IPS-20b (cell line): ENCODE data around the gene RHCG.
A peak's percentile ranks its signal among the peaks of the same experiment; 100 is the strongest.

Source experiments
- H3K27ac ChIP-seq: one replicate; pipeline ENCODE4 v1.5.1; 2013; ENCODE audit warnings: low read length
- H3K27me3 ChIP-seq: 2 replicates; pipeline ENCODE4 v1.6.1; 2013; ENCODE audit warnings: mild to moderate bottlenecking, low read length, inconsistent platforms; ENCODE audit not compliant: insufficient read depth
- H3K36me3 ChIP-seq: 2 replicates; pipeline ENCODE4 v1.6.1; 2013; ENCODE audit warnings: low read depth, mild to moderate bottlenecking, inconsistent platforms, low read length, moderate library complexity; ENCODE audit not compliant: insufficient read depth
- H3K4me1 ChIP-seq: 2 replicates; pipeline ENCODE4 v1.6.1; 2013; ENCODE audit warnings: mild to moderate bottlenecking, control low read depth, inconsistent platforms, low read length, moderate library complexity; ENCODE audit not compliant: insufficient read depth
- H3K4me3 ChIP-seq: 2 replicates; pipeline ENCODE4 v1.5.1; 2013; ENCODE audit warnings: mild to moderate bottlenecking, low read length, inconsistent platforms
- H3K9ac ChIP-seq: 2 replicates; pipeline ENCODE4 v1.6.1; 2013; ENCODE audit warnings: low read depth, mild to moderate bottlenecking, inconsistent platforms, low read length, moderate library complexity
- H3K9me3 ChIP-seq: 2 replicates; pipeline ENCODE4 v1.6.1; 2013; ENCODE audit warnings: mild to moderate bottlenecking, low read depth, low read length, inconsistent platforms; ENCODE audit not compliant: insufficient read depth

The RHCG gene

DNA sequence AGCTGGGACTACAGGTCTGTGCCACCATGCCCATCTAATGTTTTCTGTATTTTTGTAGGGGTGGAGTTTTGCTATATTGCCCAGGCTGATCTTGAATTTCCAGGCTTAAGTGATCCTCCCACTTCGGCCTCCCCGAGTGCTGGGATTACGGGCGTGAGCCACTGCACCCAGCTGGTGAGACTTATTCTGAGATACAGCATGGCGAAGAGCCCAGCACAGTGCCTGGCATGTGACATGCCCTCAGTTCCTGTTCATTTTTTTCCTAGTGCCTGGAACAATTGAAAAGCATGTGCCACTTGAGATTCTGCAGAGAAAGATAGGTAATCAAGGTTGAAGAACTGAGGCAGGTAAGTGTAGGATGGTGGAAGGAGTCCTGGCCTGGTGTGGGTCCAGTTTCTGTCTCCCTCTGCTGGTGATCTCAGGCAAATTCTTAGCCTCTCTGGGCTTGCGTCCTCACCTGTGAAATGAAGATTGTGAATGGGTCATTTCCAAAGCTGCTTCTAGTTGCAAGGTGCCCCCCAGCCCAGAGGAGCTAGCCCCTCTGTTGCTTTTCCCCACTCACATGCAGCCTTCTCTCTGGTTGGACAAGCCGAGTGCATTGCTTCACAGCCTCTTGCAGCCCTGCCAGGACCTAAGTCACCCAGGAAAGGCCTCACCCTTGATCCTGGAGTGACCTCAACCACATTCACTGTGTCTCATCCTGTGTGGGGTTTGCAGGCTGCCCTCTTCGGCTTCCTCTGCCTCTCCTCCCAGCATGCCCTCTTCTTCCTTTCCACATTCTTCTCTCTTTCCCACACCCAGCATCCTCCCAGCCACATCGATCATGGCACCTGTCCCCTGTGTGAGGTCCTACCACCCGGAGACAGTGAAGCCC is 4.3 kb upstream of the RHCG start:
- H3K27ac ChIP-seq, result no peak overlapping the region
- H3K27me3 ChIP-seq, result peaks cover 28% of the 10 kb centered on the region
- H3K9me3 ChIP-seq, result no peaks in the 10 kb centered on the region
- H3K4me3 ChIP-seq, result no peak overlapping the region
- H3K9ac ChIP-seq, result no peak overlapping the region
- no peaks in the 10 kb centered on the region for H3K36me3 ChIP-seq
- no peaks in the 10 kb centered on the region for H3K4me1 ChIP-seq

DNA sequence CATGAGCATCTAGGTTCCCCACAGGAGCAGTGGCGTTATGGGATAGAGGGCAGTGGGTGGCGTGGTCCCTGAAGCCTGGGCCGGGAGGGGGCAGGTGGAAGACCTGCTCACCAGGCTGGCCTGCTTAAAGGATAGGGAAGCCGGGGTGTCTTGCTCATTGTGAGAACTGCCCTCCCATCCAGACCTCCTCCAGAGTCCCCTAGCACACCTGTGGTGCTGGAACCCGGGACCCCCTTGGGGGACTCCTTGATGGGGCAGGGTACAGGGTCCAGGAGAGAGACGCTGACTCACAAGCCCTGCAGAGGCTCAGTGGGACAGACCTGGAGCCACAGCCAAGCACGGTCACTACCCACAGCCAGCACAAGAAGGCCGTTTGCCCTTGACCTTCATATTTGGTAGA is 2.8 kb upstream of the RHCG start:
- Histone ChIP-seq H3K27ac (no peak overlapping the region), H3K27me3 (peaks cover 43% of the 10 kb centered on the region), H3K4me3 (no peak overlapping the region)

DNA sequence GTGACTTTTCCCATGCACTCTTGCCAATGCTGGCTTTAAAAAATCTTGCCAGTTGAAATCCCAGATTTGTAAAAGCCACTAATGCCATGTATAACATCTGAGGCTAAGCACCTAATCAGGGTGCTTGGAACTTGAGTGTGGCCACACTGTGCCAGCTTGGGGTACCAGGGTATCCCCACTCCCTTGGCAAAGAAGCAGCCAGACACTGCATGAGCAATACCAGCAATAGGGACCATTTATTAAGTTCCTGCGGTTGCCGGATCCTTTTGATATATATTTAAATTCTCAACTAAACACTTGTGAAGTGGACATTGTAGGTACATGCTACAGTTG is 2.2 kb upstream of the RHCG start:
- H3K36me3 ChIP-seq, result no peaks in the 10 kb centered on the region
- peaks cover 49% of the 10 kb centered on the region for H3K27me3 ChIP-seq
- H3K27ac ChIP-seq, result no peak overlapping the region
- H3K9me3 ChIP-seq, result no peaks in the 10 kb centered on the region
- H3K4me1 ChIP-seq, result no peaks in the 10 kb centered on the region
- no peak overlapping the region for H3K9ac ChIP-seq
- H3K4me3 ChIP-seq, result no peak overlapping the region

More for the DNA sequence above, 2.8 kb upstream of the RHCG start:
- Histone ChIP-seq H3K9me3 (no peaks in the 10 kb centered on the region), H3K4me1 (no peaks in the 10 kb centered on the region), H3K36me3 (no peaks in the 10 kb centered on the region), H3K9ac (no peak overlapping the region)

DNA sequence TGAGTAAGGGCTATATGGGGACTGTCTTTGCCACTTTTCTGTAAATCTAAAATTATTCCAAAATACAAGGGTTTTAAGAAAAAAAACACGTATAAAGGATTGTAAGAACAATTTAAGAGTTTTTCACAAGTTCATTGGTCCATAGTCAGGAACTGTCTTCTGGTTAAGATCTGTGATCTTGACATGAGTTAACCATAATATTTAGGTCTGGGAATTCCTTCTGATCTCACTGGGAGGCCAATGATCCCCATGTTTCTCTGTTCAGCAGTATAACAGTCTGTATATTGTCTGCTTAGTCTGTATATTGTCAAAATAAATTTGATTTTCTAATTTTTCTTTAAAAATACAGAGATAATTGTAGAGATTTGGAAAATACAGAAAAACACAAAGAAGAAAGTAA is 848 bp upstream of the RHCG start:
- Histone ChIP-seq H3K9ac (no peak overlapping the region), H3K4me1 (no peaks in the 10 kb centered on the region), H3K27me3 (peaks cover 50% of the 10 kb centered on the region), H3K27ac (no peak overlapping the region), H3K36me3 (no peaks in the 10 kb centered on the region), H3K4me3 (no peak overlapping the region), H3K9me3 (no peaks in the 10 kb centered on the region)

DNA sequence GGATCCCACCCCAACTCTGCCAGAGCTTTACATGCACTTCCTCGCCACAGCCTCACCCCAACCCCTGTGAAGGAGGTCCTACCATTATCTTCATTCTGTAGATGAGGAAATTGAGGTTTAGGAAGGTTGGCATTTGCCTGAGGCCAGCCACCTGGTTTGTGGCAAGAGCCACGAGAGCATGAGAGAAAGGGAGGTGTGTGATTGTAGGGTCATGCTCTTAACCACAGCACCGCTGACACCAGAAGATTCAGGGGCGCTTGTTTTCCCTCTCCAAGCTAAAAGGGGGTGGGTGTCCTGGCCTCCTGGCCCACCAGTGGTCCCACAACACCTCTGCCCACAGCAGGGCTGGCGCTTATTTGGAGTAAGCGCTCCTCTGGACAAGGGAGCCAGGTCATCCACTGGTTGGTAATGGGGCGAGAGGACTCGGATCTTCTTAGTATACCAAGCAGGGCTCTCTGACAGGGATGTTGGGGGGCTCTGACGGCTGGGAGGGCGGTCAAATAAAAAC is 691 bp downstream of the RHCG start:
- Histone ChIP-seq H3K27ac (no peak overlapping the region), H3K9me3 (no peaks in the 10 kb centered on the region), H3K9ac (no peak overlapping the region), H3K4me3 (peak overlapping the region; percentile 67; the same call in 1 of the 2 replicates), H3K4me1 (no peaks in the 10 kb centered on the region), H3K36me3 (no peaks in the 10 kb centered on the region), H3K27me3 (peaks cover 50% of the 10 kb centered on the region)

DNA sequence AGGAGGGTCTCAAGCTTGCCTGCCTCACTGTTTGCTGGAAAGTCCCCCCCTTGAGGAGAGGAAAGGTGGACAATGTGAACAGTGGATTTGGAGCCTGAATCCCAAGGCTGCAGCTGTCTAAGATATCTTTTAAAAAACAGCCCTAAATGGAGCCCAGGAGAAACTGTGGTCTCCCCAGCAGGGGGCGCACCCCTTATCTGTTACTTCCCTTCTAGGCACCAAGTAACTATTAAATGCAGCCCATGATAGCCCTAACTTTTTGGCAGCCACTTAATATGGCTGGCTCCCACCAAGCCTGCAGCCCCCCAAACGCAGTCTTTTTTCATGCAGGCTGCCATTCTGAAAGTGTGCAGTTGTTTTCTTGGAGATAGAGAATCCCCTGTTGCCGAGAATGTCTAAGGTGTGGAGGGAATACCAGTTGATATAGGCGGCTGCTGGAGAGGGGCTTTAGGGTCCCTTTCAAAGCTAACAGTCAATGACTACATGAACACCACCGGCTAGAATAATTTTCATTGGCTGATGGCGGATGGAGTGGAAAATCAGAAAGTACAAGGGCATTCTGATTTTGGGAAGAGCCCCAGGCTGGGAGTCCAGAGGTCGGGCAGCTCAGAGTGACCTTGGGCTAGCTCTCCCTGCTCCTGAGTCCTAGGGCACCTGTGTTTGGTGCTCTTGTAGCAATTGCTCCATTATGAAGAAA is 1.3 kb downstream of the RHCG start:
- Histone ChIP-seq H3K4me3 (no peak overlapping the region), H3K4me1 (no peaks in the 10 kb centered on the region), H3K9me3 (no peaks in the 10 kb centered on the region), H3K36me3 (no peaks in the 10 kb centered on the region), H3K27ac (no peak overlapping the region), H3K27me3 (peaks cover 50% of the 10 kb centered on the region), H3K9ac (no peak overlapping the region)

DNA sequence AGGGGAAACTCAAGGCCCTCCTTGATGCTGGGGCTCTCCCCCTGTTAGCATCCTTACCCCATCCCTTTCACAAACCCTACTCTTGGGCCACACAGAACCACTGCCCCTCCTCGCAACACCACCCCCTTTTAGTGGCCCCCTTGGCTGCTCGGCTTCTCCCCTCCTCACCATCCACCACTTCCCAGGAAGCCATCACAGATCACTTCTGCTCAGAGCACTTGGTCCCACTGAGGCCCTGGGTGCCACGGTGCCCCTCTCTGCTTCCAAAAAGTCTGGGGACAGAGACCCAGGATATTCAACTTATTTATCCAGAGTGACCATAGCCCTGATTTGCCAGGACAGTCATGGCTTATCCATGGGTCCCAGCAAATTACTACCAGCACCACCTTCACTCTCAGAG is 2.4 kb downstream of the RHCG start:
- Histone ChIP-seq H3K9me3 (no peaks in the 10 kb centered on the region), H3K36me3 (no peaks in the 10 kb centered on the region), H3K27me3 (peaks cover 47% of the 10 kb centered on the region), H3K27ac (no peak overlapping the region), H3K4me1 (no peaks in the 10 kb centered on the region), H3K4me3 (no peak overlapping the region), H3K9ac (no peak overlapping the region)

DNA sequence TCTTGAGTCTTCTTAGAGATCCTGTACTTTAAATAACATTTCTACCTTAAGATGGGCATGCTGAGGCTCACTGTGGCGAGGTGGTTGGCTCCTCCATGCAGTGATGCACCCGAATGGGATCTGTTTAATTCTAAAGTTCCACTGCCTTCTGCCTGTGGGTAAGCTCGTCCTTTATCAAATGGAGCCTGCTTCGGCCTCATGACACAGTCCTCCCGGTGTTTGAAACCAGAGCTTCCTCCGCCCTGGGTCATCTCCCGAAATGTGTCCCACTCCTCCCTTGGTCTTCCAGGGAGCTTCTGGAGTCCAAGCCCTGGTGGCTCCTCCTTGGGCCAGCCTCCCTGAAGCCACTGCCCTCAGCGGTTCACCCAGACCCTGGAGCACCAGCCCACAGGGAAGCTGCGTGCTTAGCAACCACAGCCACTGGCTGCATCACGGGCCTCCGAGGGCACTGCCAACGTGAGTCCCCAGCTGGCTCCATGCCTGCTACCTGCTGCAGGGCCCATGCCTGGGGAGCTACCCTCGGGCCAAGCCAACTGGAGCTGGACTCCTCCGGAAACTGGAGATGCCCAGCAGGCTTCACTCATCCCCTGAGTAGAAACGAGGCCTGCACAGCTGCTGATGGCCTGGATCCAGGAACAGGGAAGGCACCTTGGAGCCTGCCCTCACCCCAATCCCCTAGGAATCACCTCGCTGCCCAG is 3.3 kb downstream of the RHCG start:
- no peak overlapping the region for H3K9ac ChIP-seq
- no peaks in the 10 kb centered on the region for H3K36me3 ChIP-seq
- H3K4me1 ChIP-seq, result no peaks in the 10 kb centered on the region
- no peak overlapping the region for H3K4me3 ChIP-seq
- H3K27ac ChIP-seq, result no peak overlapping the region
- peaks cover 46% of the 10 kb centered on the region for H3K27me3 ChIP-seq
- no peaks in the 10 kb centered on the region for H3K9me3 ChIP-seq

DNA sequence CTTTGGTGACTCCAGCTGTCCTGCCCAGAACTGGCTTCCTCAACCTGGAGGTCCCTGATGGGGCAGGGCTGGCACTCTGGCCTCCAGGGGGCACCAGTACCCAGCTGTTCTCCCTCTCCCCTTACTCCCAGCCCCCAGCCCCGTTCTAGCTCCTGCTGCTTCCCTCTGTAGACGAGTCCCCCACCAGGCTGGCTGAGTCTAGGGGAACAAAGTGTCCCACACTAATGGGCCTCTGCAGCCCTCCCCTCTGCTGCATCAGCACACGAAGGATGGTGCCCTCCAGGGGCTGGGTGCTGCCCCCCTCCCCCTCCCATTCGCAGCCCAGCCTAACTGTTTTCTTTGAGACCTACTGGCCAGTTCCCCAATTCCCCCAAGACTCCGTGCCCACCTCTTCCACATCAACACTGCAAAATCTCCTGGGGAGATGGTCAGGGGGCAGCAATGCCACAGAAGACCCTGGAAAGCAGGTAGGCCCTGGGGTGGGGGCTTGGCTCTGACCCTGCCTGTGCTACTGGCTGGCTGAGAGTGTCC is 4.2 kb downstream of the RHCG start:
- H3K9me3 ChIP-seq, result no peaks in the 10 kb centered on the region
- H3K27me3 ChIP-seq, result peaks cover 49% of the 10 kb centered on the region
- H3K27ac ChIP-seq, result no peak overlapping the region

DNA sequence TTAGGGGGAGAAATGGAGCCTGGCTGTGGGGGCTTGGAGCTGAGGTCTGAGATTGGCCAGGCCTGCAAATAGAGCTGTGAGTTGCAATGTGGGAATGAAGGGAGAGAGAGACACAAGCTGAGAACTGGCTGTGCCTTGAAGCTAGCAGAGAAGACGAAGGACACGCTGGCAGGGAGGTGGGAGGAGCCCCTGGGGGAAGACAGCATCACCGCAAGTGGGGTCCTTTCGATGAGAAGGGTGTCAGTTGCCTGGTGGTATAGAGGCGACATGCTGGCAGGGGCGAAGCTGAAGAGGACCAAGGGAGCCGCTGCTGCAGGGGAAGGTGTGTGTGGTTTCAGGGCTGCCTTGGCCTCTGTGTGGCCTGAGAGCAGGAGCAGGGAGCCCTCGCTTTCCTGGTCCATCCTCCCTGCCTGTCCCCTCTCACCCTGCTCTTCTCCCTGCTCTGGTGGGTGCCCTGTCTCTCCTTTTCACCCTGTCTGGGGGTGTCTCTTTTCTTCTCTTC is 5.5 kb downstream of the RHCG start:
- Histone ChIP-seq H3K4me3 (no peak overlapping the region), H3K27ac (no peak overlapping the region), H3K9ac (no peak overlapping the region), H3K36me3 (no peaks in the 10 kb centered on the region), H3K27me3 (peaks cover 43% of the 10 kb centered on the region), H3K9me3 (no peaks in the 10 kb centered on the region), H3K4me1 (no peaks in the 10 kb centered on the region)

More for the DNA sequence above, 4.2 kb downstream of the RHCG start:
- H3K4me3 ChIP-seq, result no peak overlapping the region
- no peaks in the 10 kb centered on the region for H3K36me3 ChIP-seq
- no peaks in the 10 kb centered on the region for H3K4me1 ChIP-seq
- H3K9ac ChIP-seq, result no peak overlapping the region

DNA sequence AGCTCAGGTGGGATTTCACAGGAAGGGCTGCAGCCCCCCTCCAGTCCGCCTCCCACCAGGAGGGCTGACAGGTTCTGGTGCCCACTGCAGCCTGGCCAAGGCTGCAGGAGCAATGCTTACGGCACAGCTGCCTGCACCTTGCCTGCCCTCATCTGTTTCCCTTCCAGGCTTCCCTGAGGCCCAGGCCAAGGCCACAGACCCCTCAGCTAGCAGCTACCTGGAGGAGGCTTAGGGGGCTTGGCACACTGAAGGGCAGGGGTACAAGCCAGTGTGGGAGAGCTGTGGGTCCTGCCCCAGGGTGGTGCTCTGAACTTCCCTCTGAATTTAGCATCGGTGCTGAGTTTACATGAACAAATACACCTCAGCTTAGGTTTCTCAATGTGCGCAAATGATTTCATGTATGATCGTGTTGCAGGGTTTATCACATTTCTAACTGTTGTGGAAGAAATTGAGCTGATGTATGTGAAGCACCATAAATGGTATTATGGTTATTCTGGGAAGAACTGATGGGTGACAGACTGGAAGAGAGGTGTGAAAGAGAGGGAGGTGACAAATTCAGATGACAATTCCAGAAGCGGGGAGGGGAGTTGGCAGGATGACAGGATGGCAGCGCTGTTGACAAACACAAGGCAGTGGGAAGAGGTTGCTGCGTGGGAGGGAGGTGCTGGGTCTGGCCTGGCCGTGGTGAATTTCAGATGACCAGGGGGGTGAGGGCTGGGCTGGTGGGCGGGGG is 6.1 kb downstream of the RHCG start:
- Histone ChIP-seq H3K27ac (no peak overlapping the region), H3K4me3 (no peak overlapping the region), H3K9ac (no peak overlapping the region), H3K36me3 (no peaks in the 10 kb centered on the region), H3K4me1 (no peaks in the 10 kb centered on the region), H3K27me3 (peaks cover 43% of the 10 kb centered on the region), H3K9me3 (no peaks in the 10 kb centered on the region)
